ENCODE data around the gene MAGEA3. TPM values are rescaled to one million over a fixed set of nuclear protein-coding genes. Genes with fewer than 3 reads are reported as not detected.

Gene MAGEA3
- total and polyA plus RNA-seq, 9 of the 15 experiments (the other 6 are each of a cell fraction or from before 2014, with no cell fraction given), result 8.1 to 197 (median 144) TPM

GRCh38 chrX:152735101-152735500, 36.5 kb downstream of the MAGEA3 start (continued):
- no peak for TF ChIP-seq HINFP (tag; conservative IDR thresholded peaks at IDR 0.05; ENCODE audit: low read depth)

GRCh38 chrX:152735860-152736511, 37.4 kb downstream of the MAGEA3 start:
- no peak overlapping the region for H3K4me2 ChIP-seq (ENCODE audit: insufficient read depth, low read length)
- H3K9me3 ChIP-seq (replicated peaks; ENCODE audit: control insufficient read depth, insufficient read depth, low read depth, low read length), result no peaks in the 10 kb centered on the region
- no peak for DNase-seq (ENCODE audit: extremely low read depth in 1 of 4, low spot score in 3 of 4)
- TF ChIP-seq ZNF592 (IDR thresholded peaks at IDR 0.05) (no peak), GTF2F1 (IDR thresholded peaks at IDR 0.05; ENCODE audit: low read depth, low read length) (no peak), TFE3 (CRISPR knock-in tag; IDR thresholded peaks at IDR 0.05) (no peak), POLR2G (IDR thresholded peaks at IDR 0.05; ENCODE audit: low read depth, low read length) (0 out of 2 replicates have a peak, but pooled peaks have one; percentile 16), MED1 (CRISPR knock-in tag; IDR thresholded peaks at IDR 0.05; ENCODE audit: borderline replicate concordance) (no peak)
- BruUV-seq (replicated peaks), result no TSS peak
- ChIA-PET CTCF (ENCODE audit: low intra/inter-chr PET ratio) (no interaction called here), POLR2A (no interaction called here)
- no peaks in the 10 kb centered on the region for H3K27me3 ChIP-seq (ENCODE audit: control insufficient read depth in 2 of 2, insufficient read depth in 2 of 2, low read length in 2 of 2)
- H3K9ac ChIP-seq (ENCODE audit: insufficient read depth in 1 of 2, low read depth in 2 of 2, low read length in 2 of 2), result peak overlapping the region in 1 of 2 experiments; percentile 45; a peak in 1 of 4 replicates
- no peaks in the 10 kb centered on the region for H3K9me1 ChIP-seq (ENCODE audit: control insufficient read depth, insufficient read depth, low read length)
- intact Hi-C loops (cut with micrococcal nuclease) (no loop called here), in situ Hi-C loops (cut with MboI) (no loop called here)
- WGBS (ENCODE audit: insufficient coverage, low coverage, missing lambda C conversion rate), result 85% methylated on average over 9 of the region's 12 CpGs
- H3K27ac ChIP-seq (ENCODE audit: extremely low read depth, low read depth, low read length), result no peak overlapping the region; the same call in 2 of the 3 replicates
- no peak overlapping the region for H3K4me3 ChIP-seq
- H3K4me1 ChIP-seq (replicated peaks in 1 of 2; ENCODE audit: control insufficient read depth in 2 of 2, insufficient read depth in 2 of 2, low read length in 2 of 2), result peaks cover 0 to 5% of the 10 kb centered on the region in 2 experiments; a peak in 2 of 5 replicates
- peaks cover 30% of the 10 kb centered on the region for H3K36me3 ChIP-seq (ENCODE audit: control insufficient read depth, insufficient read depth, low read length)
- FAIRE-seq, result no peak
- peaks cover 47% of the 10 kb centered on the region for H3K79me2 ChIP-seq (ENCODE audit: control insufficient read depth, insufficient read depth, low read length)
- no peak for ATAC-seq
- H2AFZ ChIP-seq (ENCODE audit: low read depth, low read length), result no peak overlapping the region
- no peaks in the 10 kb centered on the region for H4K20me1 ChIP-seq (replicated peaks; ENCODE audit: control insufficient read depth, insufficient read depth, low read length)

Measured in K562 (cell line).